SHP77 (cell line): ENCODE results near the gene CCT4.
"Not testable (repeated sequence)": the region's sequence is repeated elsewhere in the genome, so short reads cannot be mapped to it uniquely, and the experiment has no call there.

Source experiments
- DNase-seq, 2 experiments: peaks; one replicate each; lab custom pipeline; 2025; lab: John Stamatoyannopoulos, UW

The CCT4 gene

GRCh38 chr2:61878761-61879160, 9.7 kb downstream of the CCT4 start:
- no peak for DNase-seq

DNA sequence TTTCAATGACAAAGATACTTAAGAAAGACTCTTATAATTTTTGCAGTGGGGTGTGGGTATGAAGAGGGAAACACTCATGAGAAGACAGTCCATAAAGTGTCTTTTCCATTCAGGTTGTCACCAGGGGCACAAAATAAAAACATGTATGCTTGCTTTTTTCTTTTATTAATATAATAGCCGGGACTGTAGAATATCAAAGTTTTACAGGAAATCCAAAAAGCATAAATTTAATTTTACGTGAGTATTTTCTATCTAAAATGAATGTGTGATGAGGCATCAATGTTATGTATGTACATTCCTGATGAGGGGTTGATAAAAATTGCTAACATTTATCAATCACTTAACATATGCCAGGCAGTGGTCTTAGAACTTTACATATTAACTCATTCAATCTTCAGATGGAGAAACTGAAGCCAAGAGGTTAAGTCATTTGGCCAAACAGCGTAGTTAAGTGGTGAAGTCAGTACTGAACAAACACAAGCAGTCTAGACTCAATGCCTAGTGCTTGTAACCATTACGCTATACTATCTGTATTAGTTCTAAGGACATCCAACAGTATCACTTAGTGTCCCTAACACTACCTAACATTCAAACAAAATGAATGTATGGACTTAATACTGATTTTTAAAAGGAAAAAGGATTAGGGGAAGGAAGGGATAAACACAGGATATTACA, 10.7 kb downstream of the CCT4 start:
- no peak for DNase-seq

DNA sequence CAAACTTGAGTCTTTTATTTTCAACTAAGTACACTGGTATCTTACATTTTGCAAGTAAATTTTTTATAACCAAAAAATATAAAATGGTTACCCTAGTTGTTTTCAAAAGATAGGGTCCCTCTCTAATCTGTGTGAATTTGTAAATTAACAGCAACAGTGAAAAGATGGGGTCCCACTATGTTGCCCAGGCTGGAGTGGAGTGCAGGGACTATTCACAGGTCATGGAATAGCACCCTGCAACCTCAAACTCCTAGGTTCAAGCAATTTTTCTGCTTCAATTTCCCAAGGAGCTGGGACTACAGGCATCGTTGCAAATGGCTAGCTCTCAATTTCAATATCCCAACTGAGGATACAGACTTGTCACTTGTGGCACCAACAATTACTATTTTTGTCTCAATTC, 12.1 kb downstream of the CCT4 start:
- no peak for DNase-seq

- DNase-seq: not testable (repeated sequence)
Measured at GRCh38 chr2:61866482-61867089, 21.9 kb downstream of the CCT4 start.

GRCh38 chr2:61862085-61862484, 26.4 kb downstream of the CCT4 start:
- DNase-seq: no peak

GRCh38 chr2:61857224-61857623, 31.2 kb downstream of the CCT4 start:
- DNase-seq: no peak

DNA sequence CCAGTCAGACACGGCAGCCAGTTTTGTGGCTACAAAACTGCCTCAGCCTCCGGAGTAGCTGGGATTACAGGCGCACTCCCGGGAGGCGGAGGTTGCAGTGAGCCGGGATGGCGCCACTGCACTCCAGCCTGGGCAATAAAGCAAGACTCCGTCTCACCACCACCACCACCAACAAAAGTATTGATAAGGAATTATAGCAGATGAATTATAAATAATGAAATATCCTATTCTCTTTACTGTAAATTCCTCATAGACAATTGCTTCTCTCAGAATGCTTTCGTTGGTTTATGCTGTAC, 33.2 kb downstream of the CCT4 start:
- DNase-seq: peak in 1 of 2 experiments; percentile 26

DNA sequence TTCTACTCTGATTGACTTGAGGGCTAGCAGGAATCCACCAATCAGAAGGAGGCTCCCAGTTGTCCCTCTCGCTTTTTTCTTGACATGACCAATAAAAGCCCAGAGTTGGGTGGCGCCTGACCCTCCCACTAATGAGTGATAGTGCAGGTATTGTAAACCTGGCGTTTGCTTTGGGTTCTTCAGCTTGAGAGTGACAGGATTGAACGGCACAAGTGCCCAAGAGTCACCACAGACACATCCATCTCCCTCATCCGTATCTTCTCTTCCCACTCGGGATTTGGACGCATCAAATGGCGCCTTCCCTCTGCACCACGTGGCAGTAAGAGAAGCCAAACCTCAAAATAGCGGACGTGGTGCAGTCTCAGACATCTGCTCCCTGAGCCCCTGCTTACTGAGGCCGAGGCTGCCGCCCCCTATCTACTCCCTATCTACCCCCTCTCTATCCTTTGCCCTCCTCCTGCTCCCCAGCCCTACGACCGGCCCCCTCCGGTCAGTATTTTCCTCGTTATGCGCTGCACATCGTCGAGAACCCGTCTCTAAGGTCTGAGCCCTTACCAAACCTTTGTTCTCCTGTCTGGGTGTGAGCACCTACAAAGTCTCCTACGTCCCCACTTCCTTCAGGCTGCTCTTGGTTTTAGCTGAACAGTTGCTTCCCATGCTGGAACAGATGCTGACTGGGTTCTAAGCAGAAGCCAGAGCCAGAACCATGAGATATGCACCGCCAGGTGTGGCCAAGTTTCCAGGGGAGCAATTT, 33.7 kb downstream of the CCT4 start:
- DNase-seq: peak; percentile 96 to 97

DNA sequence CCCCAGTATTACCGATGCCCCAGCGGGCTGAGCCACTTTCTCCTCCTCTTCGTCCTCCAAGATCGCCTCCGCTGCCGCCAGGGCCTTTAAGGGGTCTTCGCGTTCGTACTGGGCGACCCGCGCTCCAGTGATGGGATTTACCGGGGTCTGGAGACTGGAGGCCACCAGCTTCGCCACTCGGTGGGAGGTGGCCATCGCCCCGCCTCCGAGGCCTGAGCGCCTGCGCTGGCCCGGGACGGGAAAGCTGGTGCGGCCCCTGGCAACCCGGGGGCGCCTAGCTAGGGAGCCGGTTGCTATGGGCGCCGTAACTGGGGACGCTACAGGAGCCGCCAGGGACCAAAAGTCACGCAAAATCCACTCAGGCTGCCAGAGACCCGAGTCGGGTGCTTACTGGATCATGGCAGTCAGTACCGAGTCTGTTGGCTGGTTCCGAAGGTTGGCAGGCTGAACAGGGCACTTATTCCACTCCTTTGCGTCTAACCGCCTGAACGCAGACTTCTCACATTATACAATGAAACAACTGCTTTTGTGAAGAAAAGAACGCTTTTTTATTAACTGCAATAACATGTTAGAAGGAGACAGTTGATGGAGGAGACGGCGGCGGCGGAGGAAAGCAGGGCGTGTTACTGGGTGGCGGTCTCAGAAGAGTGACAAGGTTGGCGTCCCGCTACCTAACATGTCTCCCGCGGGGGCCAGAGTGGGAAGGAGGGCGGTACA, 34.5 kb downstream of the CCT4 start, which contains the start of gene FAM161A:
Gene FAM161A (minus strand): TSS at position 214 of the 717 bp plus-strand sequence. CDS start 19 bp downstream, at position 195.
- DNase-seq: peak; percentile 69 to 91

- DNase-seq: peak; percentile 58 to 65
Measured at GRCh38 chr2:61853086-61853846, 35.2 kb downstream of the CCT4 start.

DNA sequence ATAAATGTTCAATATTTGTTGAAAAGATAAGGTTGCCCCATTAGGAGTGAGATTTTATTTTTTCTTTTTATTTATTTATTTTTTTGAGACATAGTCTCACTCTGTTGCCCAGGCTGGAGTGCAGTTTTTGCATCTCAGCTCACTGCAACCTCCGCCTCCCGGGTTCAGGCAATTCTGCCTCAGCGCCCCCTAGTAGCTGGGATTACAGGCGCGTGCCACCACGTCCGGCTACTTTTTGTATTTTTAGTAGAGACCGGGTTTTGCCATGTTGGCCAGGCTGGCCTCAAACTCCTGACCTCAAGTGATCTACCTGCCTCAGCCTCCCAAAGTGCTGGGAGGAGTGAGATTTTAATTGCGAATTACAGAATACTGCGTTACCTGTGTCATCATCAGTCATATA, 37.2 kb downstream of the CCT4 start:
- peak in 1 of 2 experiments; percentile 1 for DNase-seq

- DNase-seq: no peak
Measured at GRCh38 chr2:61845320-61845719, 43.1 kb downstream of the CCT4 start.

- DNase-seq: no peak
Measured at GRCh38 chr2:61841286-61841685, 47.2 kb downstream of the CCT4 start.

DNA sequence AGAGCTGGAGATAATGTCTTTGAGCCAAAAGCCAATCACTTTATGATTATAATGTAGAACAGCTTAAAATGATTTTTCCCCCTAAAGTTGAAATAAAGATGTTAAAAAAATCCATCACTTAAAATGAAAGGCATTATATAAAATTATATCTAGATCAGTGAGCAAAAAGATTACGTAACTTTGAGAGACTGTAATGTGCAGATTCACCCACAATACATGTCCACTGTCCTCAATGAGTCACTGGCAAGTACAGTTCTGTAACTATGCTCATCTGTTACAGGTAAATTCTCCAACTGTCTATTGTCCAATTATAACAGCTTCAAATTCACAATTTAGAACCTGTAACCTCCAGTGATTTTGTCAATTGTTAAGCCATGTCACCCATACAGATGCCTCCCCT, 53.6 kb downstream of the CCT4 start:
- DNase-seq: no peak

GRCh38 chr2:61833971-61834370, 54.5 kb downstream of the CCT4 start:
- DNase-seq: no peak

DNA sequence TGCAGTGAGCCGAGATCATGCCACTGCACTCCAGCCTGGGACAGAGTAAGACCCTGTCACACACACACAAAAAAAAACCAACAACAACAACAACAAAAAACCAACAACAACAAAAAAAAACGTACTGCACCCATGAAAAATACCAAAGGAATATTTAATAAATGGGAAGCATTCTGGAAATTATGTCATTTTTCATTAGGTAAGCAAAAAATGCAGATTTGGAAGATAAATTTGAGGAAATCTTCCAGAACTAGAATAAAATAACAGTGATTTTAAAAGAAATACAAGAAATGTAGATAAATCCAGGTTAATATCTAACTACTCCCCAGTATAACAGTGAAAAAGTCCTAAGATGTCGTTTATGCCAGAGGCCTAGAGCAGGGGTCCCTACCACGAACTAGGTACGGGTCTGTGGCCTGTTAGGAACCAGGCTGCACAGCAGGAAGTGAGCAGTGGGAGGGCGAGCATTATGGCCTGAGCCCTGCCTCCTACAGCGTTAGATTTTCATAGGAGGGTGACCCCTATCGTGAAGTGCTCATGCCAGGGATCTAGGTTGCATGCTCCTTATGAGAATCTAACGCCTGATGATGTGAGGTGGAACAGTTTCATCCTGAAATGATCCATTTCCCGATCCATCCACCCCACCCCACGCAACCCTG, 56.1 kb downstream of the CCT4 start:
- no peak for DNase-seq

GRCh38 chr2:61822255-61822654, 66.2 kb downstream of the CCT4 start:
- DNase-seq: no peak
